ENCODE results near the gene GDAP2. TPM values are rescaled to one million over a fixed set of nuclear protein-coding genes. Genes with fewer than 3 reads are reported as not detected.

The GDAP2 gene
- total RNA-seq, 2 donors from 2014 or later = 24.1 to 28.8 TPM

Other genes with a start within 250 kb of the GDAP2 start
- 10 to 100 TPM in 1 of 2 donors, 1 to 10 TPM in 1; 9.3 to 11.0 TPM for gene WDR3, start 118 bp upstream of the GDAP2 start, total RNA-seq